Measurements from ENCODE around the gene HGS. TPM values are rescaled to one million over a fixed set of nuclear protein-coding genes. Genes with fewer than 3 reads are reported as not detected.

The HGS gene
- total and polyA plus RNA-seq, 2 of the 13 experiments (the other 11 are each of a cell fraction or from before 2014, with no cell fraction given): 73.3 to 78.1 TPM

- no peaks in the 10 kb centered on the region for H4K20me1 ChIP-seq (ENCODE audit: insufficient read depth, low read length)
- H3K27me3 ChIP-seq (ENCODE audit: control insufficient read depth in 1 of 2, insufficient read depth in 2 of 2, low read length in 2 of 2): no peaks in the 10 kb centered on the region; a peak in 1 of 5 replicates
- no peak overlapping the region for H3K4me2 ChIP-seq (ENCODE audit: low read depth, low read length)
- H3K4me3 ChIP-seq (replicated peaks in 1 of 3; ENCODE audit: insufficient read depth in 1 of 3, low read depth in 2 of 3, low read length in 3 of 3): no peak overlapping the region
- ATAC-seq (no peak), DNase-seq (ENCODE audit: low spot score) (no peak), FAIRE-seq (no peak)
- WGBS (ENCODE audit: low lambda C conversion rate): 96% methylated on average over 8 of the region's 25 CpGs
- POLR2A ChIA-PET: interaction anchor here (1.5 to 6.3 kb wide), 2 partner anchors 12 to 14 kb away, joined by 4 to 134 read pairs; partner anchors contain the start of gene MRPL12
- in situ Hi-C loops (cut with HindIII; ENCODE audit: extremely low pct_ligation_motif_present, low pct_unique_long_range_greater_than_20kb) (no loop called here), intact Hi-C loops (cut with micrococcal nuclease; ENCODE audit: unreplicated experiment) (no loop called here)
- peaks cover 21 to 47% of the 10 kb centered on the region in 2 experiments for H3K36me3 ChIP-seq (replicated peaks in 1 of 2; ENCODE audit: control insufficient read depth in 1 of 2, insufficient read depth in 2 of 2, low read length in 2 of 2)
- no TSS peak for BruUV-seq (replicated peaks)
- H3K79me2 ChIP-seq (ENCODE audit: insufficient read depth, low read length): peaks cover 31% of the 10 kb centered on the region
- peaks cover 16% of the 10 kb centered on the region for H3K4me1 ChIP-seq (ENCODE audit: insufficient read depth, low read length)
- no peak overlapping the region for H3K9ac ChIP-seq (ENCODE audit: insufficient read depth, low read depth, low read length)
- H3K27ac ChIP-seq (ENCODE audit: extremely low read length, insufficient read depth, low read length): no peak overlapping the region
- TF ChIP-seq CEBPZ (IDR thresholded peaks at IDR 0.05; ENCODE audit: low read length) (no peak), ZNF839 (CRISPR knock-in tag; IDR thresholded peaks at IDR 0.05; ENCODE audit: borderline replicate concordance) (0 out of 2 replicates have a peak, but pooled peaks have one; percentile 6), MTA1 (CRISPR knock-in tag; IDR thresholded peaks at IDR 0.05; ENCODE audit: borderline replicate concordance) (0 out of 2 replicates have a peak, but pooled peaks have one; percentile 28), AGO2 (optimal IDR thresholded peaks at IDR 0.05; ENCODE audit: low read depth, low read length) (peak; percentile 36), RBFOX2 (IDR thresholded peaks at IDR 0.05; ENCODE audit: low read depth, low read length) (peak; percentile 43; the same call in 1 of the 2 replicates), HNRNPL (IDR thresholded peaks at IDR 0.05; ENCODE audit: low read depth, low read length) (0 out of 2 replicates have a peak, but pooled peaks have one; percentile 15), HNRNPLL (IDR thresholded peaks at IDR 0.05; ENCODE audit: low read depth, low read length, poor library complexity, severe bottlenecking) (peak; percentile 32), ZNF768 (CRISPR knock-in tag; IDR thresholded peaks at IDR 0.05) (peak; percentile 7; the same call in 1 of the 2 replicates), NONO (IDR thresholded peaks at IDR 0.05) (no peak), NONO (CRISPR knock-in tag; conservative IDR thresholded peaks at IDR 0.05) (0 out of 2 replicates have a peak, but pooled peaks have one; percentile 25), POLR2A (IDR thresholded peaks at IDR 0.05; ENCODE audit: insufficient read depth in 1 of 2, low read depth in 2 of 2, low read length in 2 of 2) (no peak)
- H2AFZ ChIP-seq (ENCODE audit: low read length): no peak overlapping the region
- CTCF ChIA-PET (ENCODE audit: low intra/inter-chr PET ratio, low total read pairs): no interaction called here
- H3K9me3 ChIP-seq (ENCODE audit: low read length): no peaks in the 10 kb centered on the region
Observed at GRCh38 chr17:81717049-81717765, 33.4 kb downstream of the HGS start.
